COLO829 (cell line): Measurements from ENCODE around the gene INTS14.

ENCODE experiments used
- DNase-seq: peaks from one replicate; pipeline ENCODE4 v3.0.0; 2012; ENCODE audit warnings: low spot score

Gene INTS14

DNA sequence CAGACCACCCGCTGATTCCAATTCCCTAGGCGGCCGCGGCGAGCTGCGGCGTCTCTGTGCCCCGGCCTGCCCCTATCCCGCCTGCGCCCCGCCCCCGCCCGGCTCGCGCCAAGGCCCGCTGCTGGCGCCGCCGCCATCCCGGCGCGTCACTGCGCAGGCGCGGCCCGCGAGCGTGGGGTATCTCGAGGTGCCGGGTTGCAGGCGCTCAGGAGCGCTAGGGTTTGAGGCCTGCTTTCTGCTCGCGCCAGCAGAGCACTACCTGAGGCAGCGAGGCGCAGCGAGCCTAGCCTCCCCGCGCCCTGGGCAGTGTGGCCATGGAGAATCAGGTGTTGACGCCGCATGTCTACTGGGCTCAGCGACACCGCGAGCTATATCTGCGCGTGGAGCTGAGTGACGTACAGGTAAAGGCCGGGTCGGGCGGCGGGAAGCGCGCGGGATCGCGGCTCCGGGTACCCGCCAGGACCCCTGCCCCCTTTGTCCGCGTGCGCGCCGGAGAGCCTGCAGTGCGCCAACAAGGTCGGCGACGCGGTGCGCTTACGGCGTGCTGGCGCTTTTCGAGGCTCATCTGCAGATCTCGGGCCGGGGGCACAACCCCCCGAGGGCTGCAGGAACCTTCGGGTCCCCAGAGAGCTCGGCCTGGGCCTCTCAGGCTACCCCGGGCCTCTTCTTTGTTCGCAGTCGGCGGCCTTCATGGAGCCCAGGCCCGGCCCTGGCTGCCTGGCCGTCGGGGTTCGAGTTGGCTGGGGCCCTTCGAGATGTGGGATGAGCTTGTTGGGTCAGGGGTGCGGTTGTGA is 80.4 kb downstream of the INTS14 start, which contains the start of gene HACD3:
TSS of gene HACD3 (plus strand) at position 146 of the 794 bp plus-strand sequence. CDS start at position 315, 169 bp downstream.
- DNase-seq, result peak; percentile 70

DNA sequence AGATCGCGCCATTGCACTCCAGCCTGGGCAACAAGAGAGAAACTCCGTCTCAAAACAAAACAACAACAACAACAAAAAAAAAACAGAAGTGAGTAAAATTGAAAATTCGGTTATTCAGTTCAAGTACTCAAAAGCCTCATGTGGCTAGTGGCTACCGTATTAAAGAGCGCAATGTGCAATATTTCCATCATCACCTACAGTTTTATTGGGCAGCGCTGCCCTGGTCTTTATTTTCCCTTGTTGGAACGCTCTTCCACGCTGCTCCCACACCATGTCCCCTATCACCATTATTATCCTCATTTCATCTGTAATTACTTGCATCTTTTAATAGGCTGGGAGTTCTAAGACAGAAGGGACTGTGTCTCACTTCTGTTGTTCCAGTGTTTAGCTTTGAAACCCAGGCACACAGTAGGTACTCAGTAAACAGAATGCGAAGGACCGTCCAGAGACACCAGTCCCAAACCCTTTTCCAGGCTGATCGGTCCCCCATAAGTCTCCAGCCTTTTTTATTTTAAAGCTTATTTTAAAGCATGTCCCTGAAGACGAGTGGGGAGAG is 81.1 kb downstream of the INTS14 start:
- DNase-seq, result no peak
